K562 (cell line): ENCODE results near the gene ALDH16A1. TPM values are rescaled to one million over a fixed set of nuclear protein-coding genes. Genes with fewer than 3 reads are reported as not detected.

Experiments used
- ARID3A ChIP-seq: IDR thresholded peaks from 2 replicates; pipeline ENCODE4 v1.6.1; 2012; ENCODE audit warnings: low read depth, low read length, improper control_type of control experiment, borderline replicate concordance
- ESRRA ChIP-seq: fragments of 450-650 bp; IDR thresholded peaks from 2 replicates; pipeline ENCODE4 v1.6.1; 2014; ENCODE audit warnings: low read depth, mild to moderate bottlenecking, moderate library complexity, borderline replicate concordance
- ETV5 ChIP-seq: sonication (generic); formaldehyde crosslinking; IDR thresholded peaks from 2 replicates; pipeline ENCODE4 v1.4.0; 2020; ENCODE audit warnings: low read depth, mild to moderate bottlenecking, missing genetic modification reagents
- HMGXB4 ChIP-seq: sonication (generic); formaldehyde crosslinking; IDR thresholded peaks from 2 replicates; pipeline ENCODE4 v1.8.1; 2023; ENCODE audit warnings: mild to moderate bottlenecking, missing genetic modification reagents
- JUN ChIP-seq, 2 experiments: sonication (generic) in 1 of 2; formaldehyde crosslinking in 1 of 2; IDR thresholded peaks; 2 replicates each; pipeline versions ENCODE4 v1.6.1 to v1.8.0; 2012 to 2022; ENCODE audit warnings: borderline replicate concordance in 2 of 2, mild to moderate bottlenecking in 2 of 2, improper control_type of control experiment in 1 of 2, low read depth in 1 of 2, low read length in 1 of 2, missing genetic modification reagents in 1 of 2
- KLF13 ChIP-seq: fragments of 450-650 bp; IDR thresholded peaks from 2 replicates; pipeline ENCODE4 v1.6.1; 2016; ENCODE audit warnings: missing genetic modification characterization, low read depth, mild to moderate bottlenecking, missing compliant biosample characterization, moderate library complexity, borderline replicate concordance
- OTX1 ChIP-seq: fragments of 450-650 bp; formaldehyde crosslinking; IDR thresholded peaks from 2 replicates; pipeline ENCODE4 v1.4.0; 2022; ENCODE audit warnings: mild to moderate bottlenecking
- SRSF7 ChIP-seq: fragments of 200-400 bp; formaldehyde crosslinking; optimal IDR thresholded peaks from 2 replicates; pipeline ENCODE3; 2017; ENCODE audit warnings: mild to moderate bottlenecking, low read depth, low read length
- TAF7 ChIP-seq: fragments of 450-650 bp; IDR thresholded peaks from 2 replicates; pipeline ENCODE4 v1.6.1; 2016; ENCODE audit warnings: missing genetic modification characterization, missing compliant biosample characterization
- ZFP91 ChIP-seq: sonication (generic); formaldehyde crosslinking; IDR thresholded peaks from 2 replicates; pipeline ENCODE4 v1.8.0; 2022; ENCODE audit warnings: mild to moderate bottlenecking, missing genetic modification reagents
- ZNF175 ChIP-seq: fragments of 200-800 bp; sonication (Bioruptor generic); IDR thresholded peaks from 2 replicates; pipeline ENCODE4 v1.6.1; 2016; ENCODE audit warnings: low read depth, mild to moderate bottlenecking, missing genetic modification characterization, missing compliant biosample characterization
- ZNF511 ChIP-seq: sonication (generic); formaldehyde crosslinking; IDR thresholded peaks from 2 replicates; pipeline ENCODE4 v1.8.0; 2022; ENCODE audit warnings: mild to moderate bottlenecking, missing genetic modification reagents
- ZNF518B ChIP-seq: fragments of 250-450 bp; sonication (Bioruptor Pico); IDR thresholded peaks from 2 replicates; pipeline ENCODE4 v1.5.0; 2021; ENCODE audit warnings: mild to moderate bottlenecking, moderate library complexity
- ZNF561 ChIP-seq: fragments of 450-650 bp; formaldehyde crosslinking; conservative IDR thresholded peaks from 2 replicates; pipeline ENCODE4 v1.4.0; 2020; ENCODE audit warnings: mild to moderate bottlenecking, moderate library complexity
- ZNF57 ChIP-seq: fragments of 450-650 bp; formaldehyde crosslinking; IDR thresholded peaks from 2 replicates; pipeline ENCODE4 v1.4.0; 2020; ENCODE audit warnings: mild to moderate bottlenecking, moderate library complexity
- ZNF77 ChIP-seq: fragments of 250-450 bp; sonication (Bioruptor Pico); IDR thresholded peaks from 2 replicates; pipeline ENCODE4 v1.5.0; 2020
- polyA plus RNA-seq, 8 experiments: library from polyadenylated mRNA; depleted of rRNA in 4 of 8; stranded (reverse) in 5 of 8; unstranded in 3 of 8; fragments of >200 nt; fragmentation: Nextera tagmentation in 2 of 8; fragmentation: Illumina TruSeq in 1 of 8; extraction: Ambion mirVana in 2 of 8; extraction: Trizol in 1 of 8; gene quantifications; 2 replicates each; pipeline versions ENCODE4 v1.2.1 to v1.2.3, GENCODE V29; 2011 to 2014; ENCODE audit warnings: inconsistent platforms in 1 of 8, missing spikeins in 1 of 8
- total RNA-seq, 7 experiments: library from RNA; depleted of rRNA in 6 of 7; stranded (reverse); fragments of >200 nt in 6 of 7; fragmentation: Illumina TruSeq in 2 of 7; extraction: Trizol in 2 of 7; gene quantifications; 2 replicates each; pipeline versions ENCODE4 v1.2.1 to v1.2.3, GENCODE V29; 2011 to 2021; ENCODE audit warnings: low replicate concordance in 1 of 7

ALDH16A1 gene
- total and polyA plus RNA-seq, 9 of the 15 experiments (the other 6 are each of a cell fraction or from before 2014, with no cell fraction given): 2.2 to 52.2 (median 7.6) TPM

GRCh38 chr19:49486710-49487276 is 33.8 kb downstream of the ALDH16A1 start (continued):
- TF ChIP-seq ESRRA: no peak
- no peak for TF ChIP-seq JUN (IDR thresholded peaks at IDR 0.05; ENCODE audit: borderline replicate concordance, low read depth, low read length)
- TF ChIP-seq JUN (CRISPR knock-in tag; IDR thresholded peaks at IDR 0.05; ENCODE audit: borderline replicate concordance): no peak
- no peak for TF ChIP-seq SRSF7
- TF ChIP-seq OTX1 (CRISPR knock-in tag): no peak
- TF ChIP-seq ZNF57: no peak
- peak; percentile 14; the same call in 1 of the 2 replicates for TF ChIP-seq ZNF511 (CRISPR knock-in tag)
- TF ChIP-seq ZNF175 (CRISPR knock-in tag): 0 out of 2 replicates have a peak, but pooled peaks have one; percentile 68
- 0 out of 2 replicates have a peak, but pooled peaks have one; percentile 18 for TF ChIP-seq TAF7 (tag)
- TF ChIP-seq ETV5 (CRISPR knock-in tag): peak; percentile 9; the same call in 1 of the 2 replicates
- no peak for TF ChIP-seq KLF13 (tag)
- TF ChIP-seq ARID3A: no peak
- TF ChIP-seq ZNF518B (CRISPR knock-in tag): no peak
- 0 out of 2 replicates have a peak, but pooled peaks have one; percentile 1 for TF ChIP-seq HMGXB4
- no peak for TF ChIP-seq ZNF77 (CRISPR knock-in tag)
- no peak for TF ChIP-seq ZFP91 (CRISPR knock-in tag)
- no peak for TF ChIP-seq ZNF561 (CRISPR knock-in tag)
